K562 (cell line): ENCODE results near the gene ERGIC1. TPM values are rescaled to one million over a fixed set of nuclear protein-coding genes. Genes with fewer than 3 reads are reported as not detected.

Experiments used
- ATAC-seq: fragments of 200-7000 bp; cut with Tn5 transposase; 3 replicates; pipeline ENCODE4 v1.9.1; 2020; ENCODE audit warnings: moderate library complexity
- BruUV-seq: library from RNA; stranded (reverse); fragments of 400-500 nt; replicated peaks from 2 replicates; lab custom pipeline; 2021; lab: Mats Ljungman, UMichigan
- CTCF ChIA-PET: fragments of 300-600 bp; formaldehyde crosslinking; extraction: SDS; loops from one replicate; lab custom pipeline; 2021; ENCODE audit warnings: low intra/inter-chr PET ratio; lab: Yijun Ruan, JAX
- POLR2A ChIA-PET: fragments of 300-600, 350-650 bp; sonication (Branson Sonifier 250); formaldehyde crosslinking; extraction: SDS; loops from one replicate; lab custom pipeline; 2021; ENCODE audit warnings: antibody characterized with exemption, inconsistent platforms; lab: Yijun Ruan, JAX
- DNase-seq, 4 experiments: peaks; one replicate each; pipeline versions ENCODE4 v3.0.0 to v3.0.0-alpha.2; 2011 to 2018; ENCODE audit warnings: low spot score in 3 of 4, mixed read lengths in 3 of 4; ENCODE audit errors: extremely low read depth in 1 of 4
- FAIRE-seq: peaks from 2 replicates; lab custom pipeline; 2011; peaks lifted over from hg19 to GRCh38; lab: Jason Lieb, UNC
- H2AFZ ChIP-seq: 2 replicates; pipeline ENCODE4 v1.6.0; 2011; ENCODE audit warnings: low read depth, low read length, control low read depth, inconsistent platforms
- H3K27ac ChIP-seq: fragments of 200-600 bp; 3 replicates; pipeline ENCODE4 v1.8.0; 2011; ENCODE audit warnings: low read depth, mild to moderate bottlenecking, control low read depth, inconsistent platforms, low read length, moderate library complexity, mixed read lengths; ENCODE audit errors: extremely low read depth
- H3K27me3 ChIP-seq, 2 experiments: fragments of 300-600 bp in 1 of 2; 2 replicates in 1 of 2; 3 replicates in 1 of 2; pipeline versions ENCODE4 v1.6.0 to v1.8.0; 2011; ENCODE audit warnings: inconsistent platforms in 2 of 2, low read length in 2 of 2, mild to moderate bottlenecking in 1 of 2, mixed read lengths in 1 of 2, moderate library complexity in 1 of 2; ENCODE audit not compliant: control insufficient read depth in 2 of 2, insufficient read depth in 2 of 2
- H3K36me3 ChIP-seq: fragments of 300-600 bp; 3 replicates; pipeline ENCODE4 v1.8.0; 2011; ENCODE audit warnings: mild to moderate bottlenecking, low read length, inconsistent platforms; ENCODE audit not compliant: control insufficient read depth, insufficient read depth
- H3K4me1 ChIP-seq, 2 experiments: fragments of 200-600 bp in 1 of 2; replicated peaks in 1 of 2; 2 replicates in 1 of 2; 3 replicates in 1 of 2; pipeline versions ENCODE4 v1.5.1 to v1.8.0; 2011; ENCODE audit warnings: inconsistent platforms in 2 of 2, low read length in 2 of 2, mild to moderate bottlenecking in 1 of 2, mixed read lengths in 1 of 2, moderate library complexity in 1 of 2; ENCODE audit not compliant: control insufficient read depth in 2 of 2, insufficient read depth in 2 of 2
- H3K4me2 ChIP-seq: 2 replicates; pipeline ENCODE4 v1.6.1; 2011; ENCODE audit warnings: low read length, control low read depth, inconsistent platforms, mixed read lengths; ENCODE audit not compliant: insufficient read depth
- H3K4me3 ChIP-seq: fragments of 200-600 bp; sonication (generic), shearing (Covaris generic); 2 replicates; pipeline ENCODE4 v1.5.1; 2016; ENCODE audit warnings: control low read depth, inconsistent platforms
- H3K79me2 ChIP-seq: fragments of 200-600 bp; 3 replicates; pipeline ENCODE4 v1.8.0; 2011; ENCODE audit warnings: low read length, inconsistent platforms; ENCODE audit not compliant: control insufficient read depth, insufficient read depth
- H3K9ac ChIP-seq, 2 experiments: 2 replicates each; pipeline versions ENCODE4 v1.6.0 to v1.6.1; 2011; ENCODE audit warnings: low read depth in 2 of 2, low read length in 2 of 2, control low read depth in 1 of 2, inconsistent platforms in 1 of 2, mild to moderate bottlenecking in 1 of 2, mixed read lengths in 1 of 2; ENCODE audit not compliant: insufficient read depth in 1 of 2
- H3K9me1 ChIP-seq: one replicate; pipeline ENCODE4 v1.6.0; 2011; ENCODE audit warnings: inconsistent platforms, mild to moderate bottlenecking, low read length, moderate library complexity; ENCODE audit not compliant: control insufficient read depth, insufficient read depth
- H3K9me3 ChIP-seq: replicated peaks from 2 replicates; pipeline ENCODE4 v1.5.1; 2011; ENCODE audit warnings: low read depth, low read length, inconsistent platforms; ENCODE audit not compliant: control insufficient read depth, insufficient read depth
- H4K20me1 ChIP-seq: replicated peaks from 2 replicates; pipeline ENCODE4 v1.6.1; 2011; ENCODE audit warnings: low read length, inconsistent platforms, mixed read lengths; ENCODE audit not compliant: control insufficient read depth, insufficient read depth
- ELF2 ChIP-seq: fragments of 250-450 bp; sonication (Bioruptor Pico); IDR thresholded peaks from 2 replicates; pipeline ENCODE4 v1.5.0; 2021; ENCODE audit warnings: mild to moderate bottlenecking
- NFIC ChIP-seq: fragments of 450-650 bp; IDR thresholded peaks from 2 replicates; pipeline ENCODE4 v1.6.1; 2017; ENCODE audit warnings: mild to moderate bottlenecking, inconsistent platforms
- PML ChIP-seq: IDR thresholded peaks from 2 replicates; pipeline ENCODE4 v1.6.1; 2012; ENCODE audit warnings: low read length, inconsistent platforms
- YY1 ChIP-seq, 3 experiments: IDR thresholded peaks; 2 replicates each; pipeline ENCODE4 v1.6.1; 2011; ENCODE audit warnings: low read length in 2 of 3, mild to moderate bottlenecking in 2 of 3, moderate library complexity in 2 of 3, borderline replicate concordance in 1 of 3, control low read depth in 1 of 3, low read depth in 1 of 3; ENCODE audit not compliant: insufficient read depth in 3 of 3, insufficient replicate concordance in 2 of 3, control insufficient read depth in 1 of 3, insufficient read length in 1 of 3; ENCODE audit errors: extremely low read depth in 1 of 3
- ZNF24 ChIP-seq: fragments of 450-650 bp; IDR thresholded peaks from 2 replicates; pipeline ENCODE4 v1.6.1; 2016
- ZNF274 ChIP-seq: IDR thresholded peaks from 2 replicates; pipeline ENCODE4 v1.6.1; 2011; ENCODE audit warnings: low read depth, mild to moderate bottlenecking, low read length, moderate library complexity, borderline replicate concordance
- WGBS: fragments of 100-300 bp; shearing (Covaris generic); methylation state at CpG from one replicate; pipeline ENCODE4 v1.1.6; 2016; ENCODE audit warnings: low coverage, mixed read lengths; ENCODE audit not compliant: insufficient coverage; ENCODE audit errors: missing lambda C conversion rate; 5-methylcytosine and 5-hydroxymethylcytosine counted together
- in situ Hi-C: fragments of 300-500 bp; cut with MboI; formaldehyde crosslinking; loops from 4 replicates; pipeline ENCODE4 v1.15.0; 2018; ENCODE audit warnings: inconsistent platforms, mixed read lengths
- intact Hi-C: fragments of 100-400 bp; cut with micrococcal nuclease; formaldehyde crosslinking; loops from 2 replicates; pipeline ENCODE4 v1.14.2; 2022
- polyA plus RNA-seq, 8 experiments: library from polyadenylated mRNA; depleted of rRNA in 4 of 8; stranded (reverse) in 5 of 8; unstranded in 3 of 8; fragments of >200 nt; fragmentation: Nextera tagmentation in 2 of 8; fragmentation: Illumina TruSeq in 1 of 8; extraction: Ambion mirVana in 2 of 8; extraction: Trizol in 1 of 8; gene quantifications; 2 replicates each; pipeline versions ENCODE4 v1.2.1 to v1.2.3, GENCODE V29; 2011 to 2014; ENCODE audit warnings: inconsistent platforms in 1 of 8, missing spikeins in 1 of 8
- total RNA-seq, 7 experiments: library from RNA; depleted of rRNA in 6 of 7; stranded (reverse); fragments of >200 nt in 6 of 7; fragmentation: Illumina TruSeq in 2 of 7; extraction: Trizol in 2 of 7; gene quantifications; 2 replicates each; pipeline versions ENCODE4 v1.2.1 to v1.2.3, GENCODE V29; 2011 to 2021; ENCODE audit warnings: low replicate concordance in 1 of 7

Gene ERGIC1
- total and polyA plus RNA-seq, 9 of the 15 experiments (the other 6 are each of a cell fraction or from before 2014, with no cell fraction given), result 5.5 to 68.4 (median 36.4) TPM

DNA sequence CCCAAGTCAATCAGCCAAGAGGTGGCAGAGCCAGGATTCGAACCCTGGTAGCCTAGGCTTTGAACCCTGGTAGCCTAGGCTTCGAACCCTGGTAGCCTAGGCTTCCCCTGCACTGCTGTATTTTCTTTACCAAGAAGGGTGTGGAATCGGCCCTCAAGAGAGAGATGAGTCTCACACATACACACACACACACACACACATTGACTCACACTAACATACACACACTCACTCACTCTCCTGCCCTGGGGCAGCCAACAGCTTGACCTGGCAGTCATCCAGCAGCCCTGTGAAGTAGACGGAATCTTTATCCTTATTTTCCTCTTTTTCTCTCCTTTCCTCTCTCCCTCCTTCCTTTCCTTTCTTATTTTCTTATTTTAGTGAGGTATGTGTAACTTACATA, 69.7 kb downstream of the ERGIC1 start:
- Histone ChIP-seq H3K27me3 (no peaks in the 10 kb centered on the region), H3K79me2 (no peaks in the 10 kb centered on the region), H3K36me3 (peaks cover 13% of the 10 kb centered on the region; the same call in 1 of the 3 replicates), H2AFZ (no peak overlapping the region), H3K9ac (no peak overlapping the region), H3K4me2 (no peak overlapping the region), H3K27ac (no peak overlapping the region), H4K20me1 (no peaks in the 10 kb centered on the region), H3K9me1 (no peaks in the 10 kb centered on the region), H3K4me3 (no peak overlapping the region), H3K4me1 (peaks cover 26 to 36% of the 10 kb centered on the region in 2 experiments), H3K9me3 (no peaks in the 10 kb centered on the region)
- peak; percentile 79 for TF ChIP-seq NFIC
- TF ChIP-seq ZNF24, result no peak
- POLR2A ChIA-PET, result no interaction called here
- ATAC-seq, result no peak
- in situ Hi-C loops, result loop anchor here (5.0 kb wide), 1 partner anchor 186 kb away; no protein-coding TSS in a partner anchor
- intact Hi-C loops, result loop anchor here (1.0 to 2.0 kb wide), 2 partner anchors 133 to 186 kb away; partner anchors contain the start of gene DUSP1
- BruUV-seq, result no TSS peak
- WGBS, result 71% methylated on average over 4 of the region's 4 CpGs
- peak in 1 of 4 experiments; percentile 16 for DNase-seq
- CTCF ChIA-PET, result interaction anchor here (1.8 to 5.5 kb wide), 2 partner anchors 133 to 189 kb away, joined by 15 to 54 read pairs; partner anchors contain the start of gene DUSP1
- FAIRE-seq, result no peak

GRCh38 chr5:172904312-172904642, 70.2 kb downstream of the ERGIC1 start:
- CTCF ChIA-PET, result interaction anchor here (5.5 kb wide), 1 partner anchor 189 kb away, joined by 54 read pairs; no protein-coding TSS in a partner anchor
- intact Hi-C loops, result no loop called here

More at GRCh38 chr5:172904312-172904642, 70.2 kb downstream of the ERGIC1 start:
- POLR2A ChIA-PET, result interaction anchor here (3.7 kb wide), 1 partner anchor 134 kb away, joined by 19 read pairs; the partner anchor contains the start of gene DUSP1
- TF ChIP-seq PML (no peak), ZNF274 (no peak), ELF2 (no peak), YY1 (IDR thresholded peaks at IDR 0.05; ENCODE audit: borderline replicate concordance in 1 of 3, control insufficient read depth in 1 of 3, extremely low read depth in 1 of 3, insufficient read depth in 3 of 3, insufficient read length in 1 of 3, insufficient replicate concordance in 2 of 3, low read depth in 1 of 3, low read length in 2 of 3) (no peak)
- FAIRE-seq, result no peak
- Histone ChIP-seq H2AFZ (no peak overlapping the region), H3K4me2 (no peak overlapping the region), H3K9ac (peak overlapping the region in 1 of 2 experiments; percentile 69; a peak in 2 of 4 replicates), H3K27ac (no peak overlapping the region), H3K27me3 (no peaks in the 10 kb centered on the region), H3K4me1 (peaks cover 26 to 36% of the 10 kb centered on the region in 2 experiments), H3K9me1 (no peaks in the 10 kb centered on the region), H3K36me3 (peaks cover 11% of the 10 kb centered on the region; the same call in 1 of the 3 replicates), H4K20me1 (no peaks in the 10 kb centered on the region), H3K79me2 (no peaks in the 10 kb centered on the region), H3K4me3 (no peak overlapping the region), H3K9me3 (no peaks in the 10 kb centered on the region)
- 76% methylated on average over 4 of the region's 4 CpGs for WGBS
- no peak for DNase-seq
- BruUV-seq, result no TSS peak
- in situ Hi-C loops, result loop anchor here (5.0 kb wide), 1 partner anchor 187 kb away; no protein-coding TSS in a partner anchor
- ATAC-seq, result no peak
